IMR-90 (cell line): Measurements from ENCODE around the gene SF3A1. TPM values are rescaled to one million over a fixed set of nuclear protein-coding genes. Genes with fewer than 3 reads are reported as not detected.

Source experiments
- ATAC-seq: fragments of 200-7000 bp; cut with Tn5 transposase; 2 replicates; pipeline ENCODE4 v1.9.1; 2020; ENCODE audit warnings: low read depth, mild to moderate bottlenecking, moderate library complexity
- BruUV-seq: library from RNA; stranded (reverse); fragments of 400-500 nt; replicated peaks from 2 replicates; lab custom pipeline; 2021; lab: Mats Ljungman, UMichigan
- CTCF ChIA-PET: fragments of 300-600 bp; formaldehyde crosslinking; extraction: SDS; loops from one replicate; lab custom pipeline; 2021; ENCODE audit warnings: antibody characterized with exemption; lab: Yijun Ruan, JAX
- POLR2A ChIA-PET: fragments of 300-600 bp; sonication (Branson Sonifier 250); formaldehyde crosslinking; loops from one replicate; lab custom pipeline; 2022; ENCODE audit warnings: antibody characterized with exemption; ENCODE audit not compliant: unreplicated experiment; lab: Charles Lee
- DNase-seq: peaks from one replicate; pipeline ENCODE4 v3.0.0; 2013
- H2AFZ ChIP-seq: replicated peaks from 2 replicates; pipeline ENCODE3; 2013; ENCODE audit warnings: low read length, mild to moderate bottlenecking; ENCODE audit not compliant: poor library complexity
- H2AK5ac ChIP-seq: 2 replicates; pipeline ENCODE4 v1.6.1; 2013; ENCODE audit warnings: low read depth, low read length, inconsistent platforms
- H2AK9ac ChIP-seq: replicated peaks from 2 replicates; pipeline ENCODE3; 2013; ENCODE audit warnings: mild to moderate bottlenecking, low read depth, low read length, moderate library complexity; ENCODE audit not compliant: poor library complexity
- H2BK120ac ChIP-seq: 2 replicates; pipeline ENCODE4 v1.6.1; 2013; ENCODE audit warnings: low read depth, low read length, inconsistent platforms
- H2BK15ac ChIP-seq: 3 replicates; pipeline ENCODE4 v1.6.1; 2013; ENCODE audit warnings: low read depth, low read length, inconsistent platforms
- H2BK20ac ChIP-seq: 2 replicates; pipeline ENCODE4 v1.6.1; 2013; ENCODE audit warnings: low read depth, mild to moderate bottlenecking, inconsistent platforms, low read length, moderate library complexity
- H2BK5ac ChIP-seq: 2 replicates; pipeline ENCODE4 v1.6.1; 2013; ENCODE audit warnings: mild to moderate bottlenecking, low read depth, low read length, inconsistent platforms; ENCODE audit not compliant: poor library complexity, severe bottlenecking
- H3K14ac ChIP-seq: replicated peaks from 2 replicates; pipeline ENCODE4 v1.6.1; 2013; ENCODE audit warnings: low read depth, low read length, inconsistent platforms
- H3K18ac ChIP-seq: 2 replicates; pipeline ENCODE4 v1.6.1; 2013; ENCODE audit warnings: low read depth, low read length, control low read depth
- H3K23ac ChIP-seq: 2 replicates; pipeline ENCODE4 v1.6.1; 2013; ENCODE audit warnings: low read depth, low read length, inconsistent platforms
- H3K27ac ChIP-seq: 2 replicates; pipeline ENCODE4 v1.5.1; 2013; ENCODE audit warnings: mild to moderate bottlenecking, control low read depth, low read length; ENCODE audit not compliant: insufficient read depth
- H3K27me3 ChIP-seq: 2 replicates; pipeline ENCODE4 v1.6.1; 2013; ENCODE audit warnings: low read length; ENCODE audit not compliant: control insufficient read depth, insufficient read depth
- H3K36me3 ChIP-seq: 2 replicates; pipeline ENCODE4 v1.6.1; 2013; ENCODE audit warnings: low read length, mixed read lengths; ENCODE audit not compliant: control insufficient read depth, insufficient read depth
- H3K4ac ChIP-seq: 2 replicates; pipeline ENCODE4 v1.6.1; 2013; ENCODE audit warnings: low read depth, low read length, inconsistent platforms
- H3K4me1 ChIP-seq: 2 replicates; pipeline ENCODE4 v1.6.1; 2013; ENCODE audit warnings: low read length, mixed read lengths; ENCODE audit not compliant: control insufficient read depth, insufficient read depth
- H3K4me2 ChIP-seq: 2 replicates; pipeline ENCODE4 v1.6.1; 2013; ENCODE audit warnings: low read depth, mild to moderate bottlenecking, control low read depth, low read length, moderate library complexity
- H3K4me3 ChIP-seq: 2 replicates; pipeline ENCODE4 v1.5.1; 2013; ENCODE audit warnings: low read depth, mild to moderate bottlenecking, control low read depth, low read length, moderate library complexity; ENCODE audit not compliant: insufficient read depth
- H3K56ac ChIP-seq: 2 replicates; pipeline ENCODE4 v1.6.1; 2013; ENCODE audit warnings: low read length, inconsistent platforms; ENCODE audit not compliant: insufficient read depth; ENCODE audit errors: extremely low read depth
- H3K79me1 ChIP-seq, 2 experiments: 2 replicates each; pipeline ENCODE4 v1.6.1; 2013; ENCODE audit warnings: low read length in 2 of 2, inconsistent platforms in 1 of 2, low read depth in 1 of 2
- H3K9ac ChIP-seq: 2 replicates; pipeline ENCODE4 v1.6.1; 2013; ENCODE audit warnings: low read depth, low read length, control low read depth
- H3K9me1 ChIP-seq: 2 replicates; pipeline ENCODE4 v1.6.1; 2013; ENCODE audit warnings: low read length, inconsistent platforms; ENCODE audit not compliant: insufficient read depth
- H3K9me3 ChIP-seq: 2 replicates; pipeline ENCODE4 v1.6.1; 2013; ENCODE audit warnings: low read length; ENCODE audit not compliant: control insufficient read depth, insufficient read depth
- H4K20me1 ChIP-seq: 2 replicates; pipeline ENCODE4 v1.6.1; 2013; ENCODE audit warnings: low read length, inconsistent platforms; ENCODE audit not compliant: insufficient read depth
- H4K5ac ChIP-seq: 2 replicates; pipeline ENCODE4 v1.6.1; 2013; ENCODE audit warnings: mild to moderate bottlenecking, low read depth, low read length, control low read depth
- H4K8ac ChIP-seq, 2 experiments: 2 replicates each; pipeline ENCODE4 v1.6.1; 2013; ENCODE audit warnings: low read depth in 2 of 2, low read length in 2 of 2, control low read depth in 1 of 2, inconsistent platforms in 1 of 2
- H4K91ac ChIP-seq: 2 replicates; pipeline ENCODE4 v1.6.1; 2013; ENCODE audit warnings: low read depth, low read length, inconsistent platforms; ENCODE audit not compliant: insufficient read depth
- CTCF ChIP-seq: conservative IDR thresholded peaks from 2 replicates; pipeline ENCODE4 v1.5.1; 2012; ENCODE audit warnings: mild to moderate bottlenecking, low read depth, low read length, improper control_type of control experiment
- FOS ChIP-seq: fragments of 150-350 bp; IDR thresholded peaks from 2 replicates; pipeline ENCODE4 v1.6.1; 2016; ENCODE audit warnings: low read depth, low read length
- RAD21 ChIP-seq: IDR thresholded peaks from 2 replicates; pipeline ENCODE4 v1.6.1; 2012; ENCODE audit warnings: low read length, improper control_type of control experiment
- WGBS, 2 experiments: methylation state at CpG; one replicate each; pipeline versions ENCODE4 v1.1.5 to v1.1.7; 2013; ENCODE audit warnings: missing lambda C conversion rate in 2 of 2; ENCODE audit not compliant: insufficient read length in 1 of 2; ENCODE audit errors: extremely low coverage in 2 of 2; 5-methylcytosine and 5-hydroxymethylcytosine counted together
- dilution Hi-C: fragments of 300-500 bp; cut with HindIII; formaldehyde crosslinking; loops from one replicate; pipeline ENCODE4 v1.14.3; 2018; ENCODE audit warnings: low sequenced_read_pairs; ENCODE audit not compliant: unreplicated experiment
- in situ Hi-C: fragments of 300-500 bp; cut with MboI; formaldehyde crosslinking; loops from 3 replicates; pipeline ENCODE4 v1.14.3; 2019; ENCODE audit warnings: low sequenced_read_pairs, inconsistent platforms, mixed read lengths
- intact Hi-C: fragments of 100-400 bp; cut with micrococcal nuclease; formaldehyde crosslinking; loops from 2 replicates; pipeline ENCODE4 v1.10.0; 2022
- polyA plus RNA-seq, 3 experiments: library from polyadenylated mRNA; depleted of rRNA; stranded (reverse); fragments of >200 nt; gene quantifications; 2 replicates each; pipeline ENCODE4 v1.2.3, GENCODE V29; 2012; ENCODE audit warnings: low replicate concordance in 1 of 3
- total RNA-seq: library from RNA; depleted of rRNA; stranded (reverse); fragments of >200 nt; gene quantifications from 2 replicates; pipeline ENCODE4 v1.2.3, GENCODE V29; 2012

Gene SF3A1
- total and polyA plus RNA-seq, 2 of the 4 experiments (the other 2 are of a cell fraction), result 36.9 to 67.2 TPM

GRCh38 chr22:30327864-30328345, 28.8 kb downstream of the SF3A1 start:
- 67% methylated on average over 1 of the region's 5 CpGs; no CpG with 5 or more reads in 1 of the 2 experiments for WGBS, 2 experiments
- Histone ChIP-seq H3K14ac (no peak overlapping the region), H2AK5ac (no peak overlapping the region), H3K79me1 (peaks cover 19 to 37% of the 10 kb centered on the region in 2 experiments), H4K8ac (no peak overlapping the region), H4K91ac (no peak overlapping the region), H3K27ac (no peak overlapping the region), H3K36me3 (peaks cover 13% of the 10 kb centered on the region), H3K4ac (no peak overlapping the region), H3K9me3 (no peaks in the 10 kb centered on the region), H2BK15ac (no peak overlapping the region), H4K20me1 (peaks cover 28% of the 10 kb centered on the region), H2AK9ac (no peak overlapping the region), H2BK120ac (no peak overlapping the region), H3K9ac (no peak overlapping the region), H4K5ac (no peak overlapping the region), H3K23ac (no peak overlapping the region), H2BK20ac (no peak overlapping the region), H3K4me3 (no peak overlapping the region), H3K4me1 (peaks cover 26% of the 10 kb centered on the region), H3K56ac (no peak overlapping the region), H3K27me3 (no peaks in the 10 kb centered on the region), H2BK5ac (no peak overlapping the region), H2AFZ (no peak overlapping the region), H3K4me2 (no peak overlapping the region), H3K9me1 (peaks cover 27% of the 10 kb centered on the region), H3K18ac (no peak overlapping the region)
- TF ChIP-seq RAD21, result 0 out of 2 replicates have a peak, but pooled peaks have one; percentile 10
- TF ChIP-seq FOS, result no peak
- TF ChIP-seq CTCF, result peak; percentile 13; the same call in 1 of the 2 replicates
- CTCF ChIA-PET, result no interaction called here
- no peak for DNase-seq
- POLR2A ChIA-PET, result no interaction called here
- intact Hi-C loops, result loop anchor here (2.0 kb wide), 1 partner anchor 39 kb away; the partner anchor contains the start of gene CASTOR1
- dilution Hi-C loops, result no loop called here
- BruUV-seq, result no TSS peak
- in situ Hi-C loops, result no loop called here
- no peak for ATAC-seq
